Esophagus squamous epithelium (tissue), 4 donors: ENCODE data around the gene OR2J2.

ENCODE experiments used
- POLR2A ChIP-seq, 4 donors: fragments of 450-650 bp; IDR thresholded peaks; one replicate each; pipeline ENCODE4 v1.6.1; 2017; ENCODE audit warnings: antibody characterized with exemption in 4 of 4, mild to moderate bottlenecking in 4 of 4, moderate library complexity in 3 of 4
- TF ChIP-seq, protein P1 (sequence below), 6 experiments: fragments of 450-650 bp in 4 of 6; fragments of 200-600 bp in 2 of 6; sonication (generic) in 2 of 6; IDR thresholded peaks; one replicate each; pipeline ENCODE4 v1.5.1; 2016 to 2019; ENCODE audit warnings: antibody characterized with exemption in 6 of 6, mild to moderate bottlenecking in 4 of 6, moderate library complexity in 4 of 6

DNA sequence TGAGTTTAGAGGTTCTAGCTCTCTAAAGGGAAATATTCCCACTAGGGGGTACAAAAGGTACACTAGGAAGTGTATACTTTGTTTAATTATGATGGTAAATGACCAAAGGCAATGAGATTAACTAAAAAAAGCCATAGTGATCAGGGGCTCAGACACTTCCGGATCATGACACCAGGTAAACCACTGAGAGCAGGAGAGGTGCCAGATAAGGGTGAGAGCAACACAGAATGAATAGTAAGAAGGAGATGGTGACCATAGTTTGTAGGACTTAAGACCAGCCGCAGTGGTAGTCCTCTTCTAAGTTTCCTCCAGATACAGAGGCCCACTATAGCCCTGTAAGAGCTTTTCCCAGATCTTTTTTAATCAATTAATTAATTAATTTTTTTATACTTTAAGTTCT, 40.8 kb downstream of the OR2J2 start:
- TF ChIP-seq, protein P1, sequence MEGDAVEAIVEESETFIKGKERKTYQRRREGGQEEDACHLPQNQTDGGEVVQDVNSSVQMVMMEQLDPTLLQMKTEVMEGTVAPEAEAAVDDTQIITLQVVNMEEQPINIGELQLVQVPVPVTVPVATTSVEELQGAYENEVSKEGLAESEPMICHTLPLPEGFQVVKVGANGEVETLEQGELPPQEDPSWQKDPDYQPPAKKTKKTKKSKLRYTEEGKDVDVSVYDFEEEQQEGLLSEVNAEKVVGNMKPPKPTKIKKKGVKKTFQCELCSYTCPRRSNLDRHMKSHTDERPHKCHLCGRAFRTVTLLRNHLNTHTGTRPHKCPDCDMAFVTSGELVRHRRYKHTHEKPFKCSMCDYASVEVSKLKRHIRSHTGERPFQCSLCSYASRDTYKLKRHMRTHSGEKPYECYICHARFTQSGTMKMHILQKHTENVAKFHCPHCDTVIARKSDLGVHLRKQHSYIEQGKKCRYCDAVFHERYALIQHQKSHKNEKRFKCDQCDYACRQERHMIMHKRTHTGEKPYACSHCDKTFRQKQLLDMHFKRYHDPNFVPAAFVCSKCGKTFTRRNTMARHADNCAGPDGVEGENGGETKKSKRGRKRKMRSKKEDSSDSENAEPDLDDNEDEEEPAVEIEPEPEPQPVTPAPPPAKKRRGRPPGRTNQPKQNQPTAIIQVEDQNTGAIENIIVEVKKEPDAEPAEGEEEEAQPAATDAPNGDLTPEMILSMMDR (IDR thresholded peaks at IDR 0.05): no peak
- no peak for TF ChIP-seq POLR2A (IDR thresholded peaks at IDR 0.05)
